Eye (tissue), 1 donor: Measurements from ENCODE around the gene NXPE3.
A peak's percentile ranks its signal among the peaks of the same experiment; 100 is the strongest.
"Not testable (repeated sequence)": the region's sequence is repeated elsewhere in the genome, so short reads cannot be mapped to it uniquely, and the experiment has no call there.

Source experiments
- DNase-seq: peaks from one replicate; pipeline ENCODE4 v3.0.0-alpha.2; 2015

Gene NXPE3

GRCh38 chr3:101852983-101853840 lies 74.2 kb downstream of the NXPE3 start:
- no peak for DNase-seq

- no peak for DNase-seq
Observed at GRCh38 chr3:101853982-101854381, 75.0 kb downstream of the NXPE3 start.

GRCh38 chr3:101854608-101855304 lies 75.7 kb downstream of the NXPE3 start:
- no peak for DNase-seq

GRCh38 chr3:101857301-101857741 lies 78.3 kb downstream of the NXPE3 start:
- DNase-seq = no peak

GRCh38 chr3:101858464-101859030 lies 79.5 kb downstream of the NXPE3 start:
- DNase-seq = no peak

- DNase-seq = no peak
Observed at GRCh38 chr3:101859882-101860448, 81.0 kb downstream of the NXPE3 start.

- DNase-seq = no peak
Observed at GRCh38 chr3:101861212-101861788, 82.3 kb downstream of the NXPE3 start.

- DNase-seq = no peak
Observed at GRCh38 chr3:101861789-101862415, 82.9 kb downstream of the NXPE3 start.

GRCh38 chr3:101862416-101863165 lies 83.6 kb downstream of the NXPE3 start:
- DNase-seq = no peak

GRCh38 chr3:101864926-101865325 lies 85.9 kb downstream of the NXPE3 start:
- DNase-seq = not testable (repeated sequence)

- DNase-seq = no peak
Observed at GRCh38 chr3:101865751-101866509, 86.9 kb downstream of the NXPE3 start.

GRCh38 chr3:101867511-101867910 lies 88.5 kb downstream of the NXPE3 start:
- DNase-seq = peak; percentile 51

- no peak for DNase-seq
Observed at GRCh38 chr3:101867996-101868395, 89.0 kb downstream of the NXPE3 start.

GRCh38 chr3:101868534-101869464 lies 89.8 kb downstream of the NXPE3 start:
- peak; percentile 55 for DNase-seq

GRCh38 chr3:101870138-101870537 lies 91.1 kb downstream of the NXPE3 start:
- DNase-seq = no peak

GRCh38 chr3:101873619-101874018 lies 94.6 kb downstream of the NXPE3 start:
- no peak for DNase-seq

GRCh38 chr3:101876142-101876541 lies 97.1 kb downstream of the NXPE3 start:
- no peak for DNase-seq
